HG03469 (cell line): ENCODE results near the gene MEX3B.
"Not testable (repeated sequence)": the region's sequence is repeated elsewhere in the genome, so short reads cannot be mapped to it uniquely, and the experiment has no call there.

ENCODE experiments used
- ATAC-seq: cut with Tn5 transposase; IDR thresholded peaks from one replicate; pipeline ENCODE4 v1.9.1; 2021; ENCODE audit warnings: mild to moderate bottlenecking, moderate library complexity, moderate number of reproducible peaks; ENCODE audit not compliant: unreplicated experiment

Gene MEX3B

DNA sequence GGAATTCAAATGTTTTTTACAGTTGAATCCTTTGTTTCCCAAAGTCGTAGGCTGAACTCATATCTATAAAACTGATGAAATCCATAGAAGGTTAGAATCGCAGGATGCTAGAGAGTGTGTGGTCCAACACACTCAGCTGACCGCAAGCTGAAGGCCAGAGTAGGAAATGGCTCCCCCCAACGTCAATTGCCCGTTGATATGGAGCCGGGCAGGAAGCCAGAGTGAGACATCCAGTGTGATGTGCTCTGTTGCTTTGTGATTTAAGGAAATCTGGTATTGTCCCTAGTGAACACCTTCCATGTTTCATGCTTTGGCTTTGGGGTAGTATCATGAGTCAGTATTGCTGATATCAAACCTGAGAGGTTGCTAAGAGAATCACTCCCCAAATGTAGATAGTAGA, 5.8 kb upstream of the MEX3B start:
- ATAC-seq, result no peak

DNA sequence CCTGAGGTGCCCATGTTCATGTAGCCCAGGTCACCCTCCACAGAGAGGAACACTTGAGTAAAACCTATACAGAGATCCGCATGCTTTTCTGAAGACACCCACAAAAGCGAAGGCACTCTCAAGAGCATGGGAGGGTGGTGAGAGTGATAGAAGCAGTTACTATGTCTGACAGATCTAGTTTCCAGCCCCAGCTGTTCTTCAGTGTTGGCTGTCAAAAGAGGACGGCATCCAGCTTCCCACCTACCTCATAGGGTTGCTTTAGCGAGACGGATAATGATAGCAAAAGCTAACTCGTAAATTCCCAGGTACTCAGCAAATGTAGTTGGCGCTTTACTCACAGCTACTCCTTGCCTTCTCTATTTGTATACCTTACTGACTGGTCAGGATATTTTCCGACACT, 3.0 kb upstream of the MEX3B start:
- ATAC-seq, result no peak

DNA sequence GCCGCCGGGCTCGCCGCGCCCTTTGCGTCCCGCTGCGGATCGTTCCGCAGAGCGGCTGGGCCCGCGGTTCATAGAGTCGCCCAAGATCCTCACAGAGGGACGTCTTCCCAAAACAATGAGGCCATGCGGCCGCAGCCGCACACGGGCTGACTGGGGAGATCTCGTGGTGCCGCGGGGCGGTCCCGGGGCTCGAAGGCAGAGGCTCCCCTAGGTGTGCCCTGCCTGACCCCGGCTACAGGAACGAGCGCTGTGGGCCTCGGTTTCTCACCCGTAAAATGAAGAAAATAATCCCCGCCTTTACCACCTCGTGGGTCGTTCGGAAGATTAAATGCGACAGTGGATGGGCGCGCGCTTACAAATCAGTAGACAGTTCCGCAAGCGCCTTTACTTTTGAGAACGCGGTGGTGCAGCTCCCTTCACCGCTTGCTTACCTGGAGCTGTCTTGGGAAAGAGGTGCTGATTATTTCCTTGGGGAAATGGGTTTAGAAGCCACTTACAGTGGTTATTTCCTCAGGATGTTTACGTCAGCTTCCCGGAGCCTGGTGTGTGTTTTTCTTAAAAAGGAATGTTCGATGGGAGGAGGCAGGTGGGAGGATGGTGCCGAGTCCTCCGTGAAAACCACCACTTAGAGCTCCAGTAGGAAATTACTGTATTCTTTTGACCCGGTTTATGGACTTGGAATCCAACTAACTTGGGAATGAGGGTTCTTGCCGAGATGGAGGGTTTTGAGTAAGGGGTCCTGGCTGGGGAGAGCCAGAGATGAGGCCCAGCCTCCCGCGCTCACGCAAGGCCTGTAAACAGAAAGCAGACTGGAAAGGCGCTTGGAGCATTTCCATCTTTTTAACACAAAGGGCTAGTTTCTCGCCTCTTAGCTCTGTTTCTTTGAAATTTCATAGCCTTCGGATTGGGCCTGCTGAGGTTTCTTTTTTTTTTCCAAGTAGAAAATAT, 1.9 kb upstream of the MEX3B start:
- no peak for ATAC-seq

DNA sequence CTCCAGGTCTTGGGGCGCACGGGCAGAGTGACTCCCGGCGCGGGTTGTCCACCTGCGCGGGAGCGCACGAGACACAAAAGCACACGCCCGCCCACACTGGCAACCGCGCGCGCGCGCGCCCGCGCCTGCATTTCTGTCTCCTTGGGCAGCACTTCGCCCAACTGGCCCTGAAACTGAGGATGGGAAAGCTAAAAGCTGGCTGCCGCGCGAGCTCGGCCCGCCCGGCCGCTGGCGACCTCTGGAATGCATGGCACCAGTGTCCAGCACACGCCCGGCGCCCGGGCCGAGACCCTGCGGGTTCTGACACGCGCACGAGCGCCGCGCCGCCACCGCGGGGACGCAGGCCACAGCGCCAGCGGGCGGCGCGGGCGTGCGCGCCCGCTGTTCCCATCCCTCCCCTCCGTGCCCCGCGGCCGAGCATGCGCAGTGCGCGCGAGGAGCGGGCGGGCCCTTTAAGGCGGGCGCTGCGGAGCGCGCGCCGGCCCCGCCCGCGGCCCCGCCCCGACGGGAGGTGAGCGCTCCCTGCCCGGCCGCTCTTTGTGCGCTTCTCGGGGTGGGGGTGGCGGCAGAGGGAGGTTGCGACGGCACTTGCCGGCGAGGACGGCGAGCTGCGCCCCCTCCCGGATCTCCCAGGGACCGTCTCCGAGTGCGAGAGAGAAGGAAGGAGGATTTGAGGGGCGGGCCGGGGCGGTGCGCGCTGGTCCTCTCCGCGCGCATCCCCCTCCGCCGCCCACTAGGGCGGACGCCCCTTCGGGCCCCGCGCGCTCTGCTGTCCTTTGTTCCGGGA, 1.0 kb upstream of the MEX3B start:
- peak; percentile 41 for ATAC-seq

DNA sequence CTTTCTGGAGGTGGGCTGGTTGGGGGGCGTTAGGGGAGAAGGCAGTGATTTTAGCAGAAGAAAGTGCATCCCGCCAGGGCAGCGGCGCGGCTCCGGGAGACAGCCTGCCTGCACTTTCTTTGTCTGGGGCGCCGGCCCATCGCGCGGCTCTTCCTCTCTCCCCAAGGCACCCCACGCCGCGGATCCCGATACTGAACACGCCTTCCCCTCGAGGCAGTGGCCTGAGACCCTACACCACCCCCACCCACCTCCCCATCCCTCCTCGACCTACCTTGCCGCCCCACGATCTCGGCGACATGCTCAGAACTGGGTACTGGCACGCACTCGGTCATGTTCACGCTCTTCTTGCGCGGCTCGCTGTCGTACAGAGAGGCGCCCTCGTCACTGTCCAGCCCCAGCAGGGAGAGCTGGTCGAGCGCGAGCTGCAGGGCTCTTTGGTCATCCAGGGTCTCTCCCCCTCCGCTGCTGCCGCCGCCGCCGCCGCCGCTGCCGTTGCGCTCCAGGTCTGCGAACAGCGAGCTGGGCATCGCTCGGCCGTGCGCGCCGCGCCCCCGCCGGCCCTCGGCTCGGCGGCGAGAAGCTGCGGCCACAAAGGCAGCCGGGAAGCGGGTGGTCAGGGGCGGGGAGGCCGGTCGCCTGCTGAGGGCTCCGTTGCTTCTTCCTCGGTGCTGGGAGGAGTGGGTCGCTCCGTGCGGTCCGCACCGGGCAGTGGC, 483 bp downstream of the MEX3B start:
- no peak for ATAC-seq

DNA sequence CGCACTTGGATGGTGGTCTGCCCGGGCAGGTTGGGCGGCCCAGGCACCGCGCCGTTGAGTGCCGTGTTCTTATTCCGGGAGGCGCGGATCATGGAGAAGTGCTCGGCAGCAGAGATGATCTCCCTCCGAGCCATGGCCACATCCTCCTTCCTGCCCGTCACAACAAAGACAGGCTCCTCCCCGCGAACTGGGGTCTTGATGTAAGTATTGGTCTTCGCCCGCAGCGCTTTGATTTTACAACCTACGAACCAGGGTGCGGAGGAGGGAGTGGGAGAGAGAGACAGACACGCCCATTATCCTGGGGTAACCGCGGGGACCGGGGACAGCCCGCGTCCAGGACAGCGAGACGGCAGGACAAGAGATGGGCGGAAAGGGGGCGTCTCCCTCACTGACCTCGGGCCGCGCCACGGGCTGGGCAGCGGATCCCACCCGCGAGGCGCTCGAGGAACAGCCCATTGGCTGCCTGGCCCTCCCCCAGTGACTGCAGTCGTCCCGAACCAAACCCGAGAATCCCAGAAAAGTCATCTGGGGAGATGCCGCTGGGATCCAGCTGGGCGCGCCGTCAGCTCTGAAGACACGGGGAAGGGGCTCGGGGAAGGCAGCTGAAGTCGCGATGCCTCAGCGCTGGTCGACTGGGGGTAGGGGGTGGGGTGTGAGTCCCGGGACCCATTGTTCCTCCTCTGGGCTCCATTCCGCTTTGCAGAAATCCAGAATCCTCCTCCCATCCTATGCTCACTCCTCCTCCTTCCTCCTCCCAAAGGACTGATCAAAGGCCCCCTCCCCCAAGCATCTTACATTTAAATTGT, 1.2 kb downstream of the MEX3B start:
- ATAC-seq, result no peak

DNA sequence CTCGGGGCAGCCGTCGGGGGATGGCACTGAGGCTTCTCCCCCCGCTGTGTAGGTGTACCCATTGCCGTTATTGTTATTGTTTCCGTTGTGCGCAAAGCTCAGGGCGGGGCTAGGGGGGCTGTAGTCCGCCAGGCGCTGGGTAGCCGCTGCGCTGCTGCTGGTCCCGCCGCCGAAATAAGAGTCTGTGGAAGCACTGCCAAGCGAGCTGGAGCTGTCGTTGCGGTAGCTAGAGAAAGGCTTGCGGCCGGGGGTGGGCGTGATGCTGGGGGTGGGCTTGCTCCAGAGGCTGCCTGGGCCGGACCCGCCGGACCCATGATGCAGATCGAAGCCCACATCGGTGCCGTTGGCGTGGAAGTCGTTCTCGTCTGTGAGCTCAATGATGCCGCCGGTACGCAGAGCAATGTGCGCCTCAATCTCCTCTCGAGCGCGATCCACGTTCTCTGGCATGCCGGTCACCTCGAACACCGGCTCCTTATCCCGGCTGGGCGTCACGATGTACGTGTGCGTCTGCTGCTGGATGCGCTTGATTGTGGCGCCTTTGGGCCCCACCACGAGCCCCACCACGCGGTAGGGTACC, 1.9 kb downstream of the MEX3B start:
- no peak for ATAC-seq

DNA sequence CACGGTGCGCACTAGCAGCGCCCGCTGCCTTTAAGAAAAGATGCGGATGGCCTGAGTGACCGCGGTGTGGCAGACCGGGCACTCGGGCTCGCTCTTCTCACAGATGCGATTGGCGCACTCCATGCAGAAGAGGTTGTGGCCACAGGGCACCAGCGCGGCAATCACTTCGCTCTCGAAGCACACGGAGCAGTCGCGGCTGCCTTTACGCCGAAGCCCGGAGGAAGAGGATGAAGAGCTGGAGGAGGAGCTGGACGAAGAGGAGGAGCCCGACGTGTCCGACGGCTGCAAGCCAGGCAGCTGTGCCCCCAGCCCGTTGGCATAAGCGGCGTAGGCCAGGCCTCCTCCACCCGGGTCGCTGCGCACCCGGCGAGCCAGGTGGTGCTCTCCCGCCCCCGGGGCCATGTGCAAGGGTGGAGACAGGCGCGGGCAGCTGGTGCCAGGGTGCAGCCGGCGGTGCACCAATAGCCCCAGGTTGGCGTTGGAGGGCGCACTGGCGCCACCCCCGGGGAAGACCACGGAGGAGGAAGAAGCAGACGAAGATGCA, 2.6 kb downstream of the MEX3B start:
- ATAC-seq, result no peak

DNA sequence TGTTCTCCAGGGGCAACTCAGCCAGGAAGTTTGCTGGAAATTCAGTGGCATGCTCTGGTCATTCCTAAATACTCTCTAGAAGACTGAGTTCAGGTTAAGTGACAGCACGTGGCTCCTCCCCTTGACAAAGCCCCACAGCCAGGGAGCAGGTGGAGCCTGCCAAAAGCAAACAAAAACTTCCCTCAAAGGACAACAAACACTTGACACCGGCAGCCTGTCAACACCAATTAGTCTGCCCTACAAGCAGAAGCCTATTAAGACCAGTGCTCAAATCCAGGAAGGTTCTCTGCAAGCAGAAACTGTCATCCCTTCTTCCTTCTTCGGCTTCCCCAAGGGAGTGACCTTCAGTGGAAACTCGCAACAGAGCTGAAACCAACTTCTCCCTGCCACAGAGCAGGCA, 5.0 kb downstream of the MEX3B start:
- ATAC-seq, result no peak

DNA sequence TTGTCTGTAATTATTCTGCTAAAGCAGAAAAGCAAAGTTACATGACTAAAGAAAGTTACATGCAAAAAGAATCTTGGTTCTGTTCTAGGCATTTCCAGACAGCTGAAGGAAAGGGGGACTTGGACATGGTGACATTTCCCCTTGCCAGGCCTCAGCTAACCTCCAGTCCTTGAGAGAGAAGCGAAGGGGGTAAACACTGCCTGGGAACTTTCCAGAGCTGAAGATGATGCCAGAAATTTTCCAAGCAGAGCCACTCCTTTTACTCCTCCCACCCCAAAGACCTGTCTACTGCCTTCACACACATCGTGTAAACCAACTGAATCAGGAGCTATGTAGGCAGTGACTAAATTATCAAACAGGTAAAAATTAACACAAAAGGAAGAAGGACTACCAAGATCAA, 5.4 kb downstream of the MEX3B start:
- no peak for ATAC-seq

DNA sequence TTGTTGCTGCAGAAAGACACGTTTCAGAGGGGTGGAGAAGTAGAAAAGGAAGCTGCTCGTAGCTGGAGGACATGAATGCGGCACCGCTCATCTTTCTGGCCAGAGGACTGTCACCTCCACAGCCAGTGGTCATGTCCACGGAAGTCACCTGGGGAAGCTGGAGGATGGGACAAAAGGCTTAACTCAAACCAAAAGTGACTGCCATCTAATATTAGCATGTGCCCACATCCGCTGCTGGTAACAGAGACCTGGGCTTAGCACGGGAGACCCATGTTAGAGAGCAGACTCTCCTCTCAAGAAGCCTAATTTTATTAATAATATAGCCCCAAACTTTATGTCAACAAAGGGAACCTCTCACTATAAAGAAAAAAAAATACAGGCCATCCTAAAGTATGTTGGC, 5.9 kb downstream of the MEX3B start:
- ATAC-seq, result no peak

DNA sequence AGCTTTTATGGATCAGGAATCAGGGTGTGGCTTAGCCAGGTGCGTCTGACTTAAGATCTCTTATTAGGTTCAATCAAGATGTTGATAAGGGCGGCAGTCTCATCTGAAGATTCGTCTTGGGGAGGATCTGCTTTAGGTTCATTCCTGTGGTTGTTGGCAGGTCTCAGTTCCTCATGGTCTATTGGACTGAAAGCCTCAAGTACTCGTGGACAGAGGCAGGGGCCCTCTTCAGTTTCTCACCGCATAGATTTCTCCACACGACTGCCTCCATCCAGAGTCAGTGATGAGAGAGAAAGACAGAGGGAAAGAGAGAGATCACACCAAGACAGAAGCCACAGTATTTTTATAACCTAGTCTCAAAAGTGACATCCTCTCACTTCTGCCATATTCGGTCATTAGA, 9.4 kb downstream of the MEX3B start:
- no peak for ATAC-seq

DNA sequence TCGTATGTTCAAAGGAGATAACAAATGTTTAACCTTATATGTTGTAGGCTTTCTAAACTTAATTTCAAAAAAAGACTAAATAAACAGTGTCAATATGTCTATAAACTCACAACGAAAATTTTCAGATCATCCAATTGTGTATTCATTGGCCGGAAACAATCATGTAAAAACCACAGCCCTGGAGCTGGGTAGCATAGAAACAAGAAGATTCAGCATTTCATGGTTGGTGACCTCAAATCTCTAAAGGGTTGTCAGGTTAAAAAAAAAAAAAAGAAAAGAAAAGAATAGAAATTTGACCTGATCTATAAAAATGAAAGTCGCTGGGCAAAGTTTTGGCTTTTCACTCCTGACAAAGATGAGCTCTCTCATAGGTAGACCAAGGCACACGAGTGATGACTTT, 13.9 kb downstream of the MEX3B start:
- ATAC-seq, result no peak

DNA sequence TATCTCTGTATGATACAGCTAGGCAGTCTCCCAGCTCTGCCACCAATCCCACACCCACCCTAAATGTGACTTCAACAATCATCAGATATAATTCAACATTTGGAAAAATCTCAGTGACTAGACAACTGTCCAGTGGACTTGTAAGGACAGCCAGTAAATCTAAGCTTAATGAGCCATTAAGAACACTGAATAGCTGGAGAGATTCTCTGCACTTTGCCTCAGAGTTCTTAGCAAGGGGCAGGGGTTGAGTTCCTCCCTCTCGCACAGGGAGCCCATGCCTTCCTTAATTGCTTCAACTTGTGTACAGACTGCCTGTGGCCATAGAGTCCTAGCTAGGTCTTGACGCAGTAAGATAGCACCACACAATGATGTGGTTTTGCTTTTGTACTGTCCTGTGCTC, 15.6 kb downstream of the MEX3B start:
- no peak for ATAC-seq

DNA sequence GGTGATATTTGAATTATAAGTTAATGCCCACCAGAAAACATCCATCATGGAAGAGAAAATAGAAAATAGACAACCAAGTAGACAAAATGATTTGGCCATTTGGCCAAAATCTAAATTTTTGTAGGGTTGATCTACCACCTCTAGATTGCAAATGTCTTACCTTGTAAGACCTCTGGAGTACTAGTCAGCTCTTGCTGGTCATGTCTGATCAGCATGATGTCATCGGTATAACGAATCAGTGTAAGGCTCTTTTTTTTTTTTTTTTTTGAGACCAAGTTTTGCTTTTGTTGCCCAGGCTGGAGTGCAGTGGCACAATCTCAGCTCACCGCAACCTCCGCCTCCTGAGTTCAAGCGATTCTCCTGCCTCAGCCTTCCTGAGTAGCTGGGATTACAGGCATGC, 17.7 kb downstream of the MEX3B start:
- not testable (repeated sequence) for ATAC-seq

DNA sequence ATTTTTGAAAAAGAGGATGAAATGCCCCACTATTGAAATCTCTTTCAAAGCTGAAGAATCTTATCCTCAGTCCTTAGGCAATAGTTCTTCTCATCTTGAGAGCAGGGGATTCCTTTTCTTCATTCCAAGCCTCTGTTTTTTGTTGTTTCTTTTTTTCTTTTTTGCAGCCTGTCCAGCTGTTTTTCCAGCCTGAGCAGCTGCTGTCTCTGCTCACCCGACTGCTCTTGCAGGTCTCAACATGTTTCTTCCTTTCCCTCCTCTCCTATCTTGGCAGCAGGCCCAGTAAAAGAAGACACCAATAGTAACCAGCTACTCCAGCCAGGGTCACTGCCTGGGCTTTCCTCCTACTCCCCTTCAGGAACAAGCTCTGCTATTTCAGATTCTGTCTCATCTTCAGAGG, 23.8 kb downstream of the MEX3B start:
- no peak for ATAC-seq

DNA sequence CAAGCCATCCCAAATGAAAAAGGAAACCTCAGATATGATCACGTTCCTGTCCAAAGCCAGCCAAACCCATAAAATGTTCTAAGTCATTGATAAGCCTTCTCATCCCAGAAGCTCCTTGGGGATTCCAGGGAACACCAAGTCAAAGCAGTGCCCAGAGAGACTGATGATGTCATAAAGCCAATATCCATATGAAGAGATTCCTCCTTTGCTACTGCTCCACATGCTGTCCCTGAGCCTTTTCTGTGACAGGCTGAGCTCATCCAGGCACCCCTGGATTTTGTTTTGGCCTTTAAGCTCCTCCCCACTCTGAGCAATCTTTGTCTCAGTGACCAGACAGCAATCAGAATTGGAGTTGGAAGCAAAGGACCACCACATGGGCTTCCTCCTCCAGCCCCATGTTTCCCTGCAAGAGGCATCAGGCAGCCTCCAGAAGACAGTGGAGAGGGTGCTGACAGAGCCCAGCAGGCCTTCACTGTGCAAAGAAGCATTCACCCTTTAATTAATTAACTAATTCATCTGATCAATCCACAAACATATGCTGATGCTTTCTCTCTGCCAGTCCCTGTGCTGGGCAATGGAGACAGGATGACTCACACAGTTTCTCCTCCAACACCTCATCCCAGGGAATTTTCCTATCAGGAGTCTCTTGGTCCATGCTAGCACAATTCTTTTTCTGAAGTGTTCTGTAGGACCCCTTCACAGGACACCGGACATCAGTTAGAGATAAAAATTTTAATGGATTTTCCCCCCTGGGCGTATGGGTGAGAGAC, 25.0 kb downstream of the MEX3B start:
- ATAC-seq, result no peak

DNA sequence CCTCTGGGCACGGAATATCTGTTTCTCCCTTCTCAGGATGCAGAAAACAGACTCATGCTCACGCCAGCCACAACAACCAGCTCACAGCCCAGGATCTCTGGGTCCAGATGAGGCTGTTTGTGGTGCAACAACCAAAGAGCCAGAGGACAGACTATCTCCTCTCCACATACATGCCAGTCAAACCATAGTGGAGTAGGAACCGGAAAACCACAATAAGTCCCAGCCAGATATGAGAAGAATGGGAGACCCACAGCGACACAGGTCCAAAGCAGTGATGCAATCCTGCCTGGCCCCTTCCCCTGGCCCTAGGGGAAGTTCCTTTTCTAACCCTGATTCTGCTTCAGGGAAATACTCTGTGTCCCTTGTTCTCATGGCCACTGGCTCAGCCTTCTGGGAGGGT, 27.6 kb downstream of the MEX3B start:
- ATAC-seq, result no peak

DNA sequence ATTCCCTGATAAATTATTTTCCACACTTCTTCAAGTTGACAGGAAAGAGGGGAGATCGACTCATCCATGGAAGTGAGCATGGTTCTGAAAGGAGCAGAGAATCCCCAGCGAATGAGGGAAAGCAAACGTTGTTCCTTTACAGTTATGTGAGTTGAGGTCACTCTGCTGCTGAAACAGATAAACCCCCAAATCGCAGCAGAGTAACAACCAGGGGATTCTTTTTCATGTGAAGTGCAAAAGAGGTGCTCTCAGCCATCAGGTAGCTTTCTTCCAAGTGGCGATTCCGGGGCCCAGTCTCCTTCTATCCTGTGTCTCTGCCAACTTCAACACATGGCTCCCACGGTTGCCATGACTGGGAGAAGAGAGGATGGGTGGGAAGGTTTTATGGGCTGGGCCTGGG, 28.2 kb downstream of the MEX3B start:
- ATAC-seq, result no peak
